ENCODE measurements around the gene KCNA4.
A peak's percentile ranks its signal among the peaks of the same experiment; 100 is the strongest.
"Not testable (repeated sequence)": the region's sequence is repeated elsewhere in the genome, so short reads cannot be mapped to it uniquely, and the experiment has no call there.

The KCNA4 gene

DNA sequence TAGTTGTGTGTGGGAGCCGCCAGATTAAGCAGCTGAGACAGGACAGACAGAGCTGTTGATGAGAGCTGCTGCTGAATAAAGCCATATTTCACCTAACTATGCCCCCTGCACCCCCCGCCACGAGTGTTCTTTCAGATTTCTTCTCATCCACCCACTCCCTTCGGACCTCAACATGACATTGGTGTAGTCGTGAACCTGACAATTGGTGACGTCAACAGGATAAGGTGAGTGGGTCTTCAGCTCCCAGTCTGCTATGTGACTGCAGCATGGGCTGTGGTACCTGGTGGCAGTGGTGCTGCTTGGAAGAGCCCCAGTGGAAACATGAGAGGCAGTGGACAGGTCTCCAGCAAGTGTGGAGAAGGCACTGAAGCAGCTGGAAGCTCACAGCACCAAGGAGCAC lies 28.3 kb upstream of the KCNA4 start:
- DNase-seq (ENCODE audit: low read depth), result no peak
- no peak overlapping the region for H3K4me3 ChIP-seq (replicated peaks; ENCODE audit: low read depth, low read length)
- TF ChIP-seq, protein P1, sequence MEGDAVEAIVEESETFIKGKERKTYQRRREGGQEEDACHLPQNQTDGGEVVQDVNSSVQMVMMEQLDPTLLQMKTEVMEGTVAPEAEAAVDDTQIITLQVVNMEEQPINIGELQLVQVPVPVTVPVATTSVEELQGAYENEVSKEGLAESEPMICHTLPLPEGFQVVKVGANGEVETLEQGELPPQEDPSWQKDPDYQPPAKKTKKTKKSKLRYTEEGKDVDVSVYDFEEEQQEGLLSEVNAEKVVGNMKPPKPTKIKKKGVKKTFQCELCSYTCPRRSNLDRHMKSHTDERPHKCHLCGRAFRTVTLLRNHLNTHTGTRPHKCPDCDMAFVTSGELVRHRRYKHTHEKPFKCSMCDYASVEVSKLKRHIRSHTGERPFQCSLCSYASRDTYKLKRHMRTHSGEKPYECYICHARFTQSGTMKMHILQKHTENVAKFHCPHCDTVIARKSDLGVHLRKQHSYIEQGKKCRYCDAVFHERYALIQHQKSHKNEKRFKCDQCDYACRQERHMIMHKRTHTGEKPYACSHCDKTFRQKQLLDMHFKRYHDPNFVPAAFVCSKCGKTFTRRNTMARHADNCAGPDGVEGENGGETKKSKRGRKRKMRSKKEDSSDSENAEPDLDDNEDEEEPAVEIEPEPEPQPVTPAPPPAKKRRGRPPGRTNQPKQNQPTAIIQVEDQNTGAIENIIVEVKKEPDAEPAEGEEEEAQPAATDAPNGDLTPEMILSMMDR (IDR thresholded peaks at IDR 0.05; ENCODE audit: low read length, missing control alignments), result no peak

DNA sequence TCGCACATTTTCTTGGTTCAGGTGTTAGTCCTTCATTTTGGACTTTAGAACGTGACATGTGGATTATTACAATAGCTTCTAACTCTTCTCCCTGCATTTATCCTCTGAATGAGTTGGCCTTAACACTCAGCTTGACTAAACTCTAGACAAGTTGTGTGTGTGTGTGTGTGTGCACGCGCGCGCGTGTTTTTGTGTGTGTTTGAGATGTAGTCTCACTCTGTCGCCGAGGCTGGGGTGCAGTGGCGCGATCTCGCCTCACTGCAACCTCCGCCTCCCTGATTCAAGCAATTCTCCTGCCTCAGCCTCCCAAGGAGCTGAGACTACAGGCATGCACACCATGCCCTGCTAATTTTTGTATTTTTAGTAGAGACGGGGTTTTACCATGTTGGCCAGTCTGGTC lies 24.3 kb upstream of the KCNA4 start:
- DNase-seq (ENCODE audit: low read depth), result no peak
- TF ChIP-seq, protein P1 (IDR thresholded peaks at IDR 0.05; ENCODE audit: low read length, missing control alignments), result no peak
- no peak overlapping the region for H3K4me3 ChIP-seq (replicated peaks; ENCODE audit: low read depth, low read length)

DNA sequence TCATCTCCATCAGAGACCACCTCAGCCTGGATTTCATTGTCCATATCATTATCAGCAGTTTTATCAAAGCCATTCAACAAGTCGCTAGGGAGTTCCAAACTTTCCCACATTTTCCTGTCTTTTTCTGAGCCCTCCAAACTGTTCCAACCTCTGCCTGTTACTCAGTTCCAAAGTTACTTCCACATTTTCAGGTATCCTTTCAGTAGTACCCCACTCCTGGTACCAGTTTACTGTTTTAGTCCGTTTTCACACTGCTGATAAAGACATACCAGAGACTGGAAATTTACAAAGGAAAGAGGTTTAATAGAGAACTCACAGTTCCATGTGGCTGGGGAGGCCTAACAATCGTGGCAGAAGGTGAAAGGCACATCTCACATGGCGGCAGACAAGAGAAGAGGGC lies 17.9 kb upstream of the KCNA4 start:
- not testable (repeated sequence) for H3K4me3 ChIP-seq (replicated peaks; ENCODE audit: low read depth, low read length); DNase-seq (ENCODE audit: low read depth)

DNA sequence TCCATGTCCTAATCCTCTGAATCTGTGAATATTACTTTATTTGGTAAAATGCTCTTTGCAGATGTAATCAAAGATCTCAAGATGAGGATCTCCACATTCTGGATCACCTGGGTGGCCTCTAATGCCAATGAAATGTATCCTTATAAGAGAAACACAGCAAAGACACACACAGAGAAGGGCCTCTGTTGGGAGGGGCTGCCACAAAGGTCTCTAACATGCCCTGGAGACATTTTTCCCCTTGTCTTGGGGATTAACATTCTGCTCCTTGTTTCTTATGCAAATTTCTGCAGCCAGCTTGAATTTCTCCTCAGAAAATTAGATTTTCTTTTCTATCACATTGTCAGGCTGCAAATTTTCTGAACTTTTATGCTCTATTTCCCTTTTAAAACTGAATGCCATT lies 17.3 kb upstream of the KCNA4 start:
- not testable (repeated sequence) for H3K4me3 ChIP-seq (replicated peaks; ENCODE audit: low read depth, low read length); DNase-seq (ENCODE audit: low read depth)

DNA sequence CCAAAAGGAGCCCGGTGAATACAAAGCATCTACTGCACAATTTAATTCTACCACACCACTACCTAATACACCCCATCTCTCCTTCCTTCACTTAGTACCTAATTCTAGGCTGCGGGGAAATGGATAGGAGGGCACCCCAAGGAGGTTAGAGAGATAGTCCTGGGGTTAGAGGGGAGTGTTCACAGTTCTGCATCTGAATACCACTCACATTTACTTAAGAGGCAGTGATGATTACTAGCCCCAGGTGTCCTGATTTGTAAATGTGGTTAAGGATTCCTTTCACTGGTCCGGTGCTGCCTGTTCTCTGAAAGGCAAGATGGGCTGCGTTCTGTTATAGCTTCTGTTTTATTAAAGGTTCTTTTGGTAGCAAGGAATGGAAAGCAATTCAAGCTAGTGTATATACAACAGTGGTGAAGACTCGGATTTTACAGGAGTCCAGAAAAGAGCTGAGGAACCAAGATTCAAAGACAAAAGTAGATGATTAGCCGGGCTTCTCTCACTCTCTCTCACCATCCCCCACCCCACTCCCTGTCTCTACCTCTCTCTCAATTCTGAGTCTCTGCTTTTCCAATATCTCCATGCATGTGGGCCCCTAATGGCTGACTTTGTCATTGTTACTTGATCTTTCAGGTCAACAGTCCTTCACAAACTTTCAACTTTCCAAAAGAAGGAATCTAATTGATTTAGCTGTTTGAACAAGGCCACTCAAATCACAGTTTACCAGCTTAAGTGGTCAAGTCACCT lies 8.7 kb upstream of the KCNA4 start:
- TF ChIP-seq, protein P1 (IDR thresholded peaks at IDR 0.05; ENCODE audit: low read length, missing control alignments), result no peak
- no peak for DNase-seq (ENCODE audit: low read depth)
- H3K4me3 ChIP-seq (replicated peaks; ENCODE audit: low read depth, low read length), result no peak overlapping the region

DNA sequence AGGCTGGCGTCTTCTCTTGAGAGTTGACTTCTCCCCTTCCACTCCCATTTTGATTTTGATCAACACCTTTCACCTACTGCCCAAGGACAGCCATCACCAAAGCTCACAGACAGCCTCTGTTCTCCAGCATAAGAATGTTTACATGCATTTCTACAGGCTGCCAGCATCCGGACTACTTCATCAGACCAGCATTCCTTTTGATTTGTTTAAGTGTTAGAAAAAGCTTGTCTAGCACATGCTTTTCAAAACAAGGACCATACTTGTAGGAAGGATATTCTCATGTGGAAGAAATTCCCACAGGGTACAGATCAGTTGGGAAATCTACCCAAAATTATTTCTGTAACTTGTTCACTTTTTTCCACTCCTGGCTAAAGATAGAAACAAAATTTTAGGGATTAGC lies 6.2 kb upstream of the KCNA4 start:
- TF ChIP-seq, protein P1 (IDR thresholded peaks at IDR 0.05; ENCODE audit: low read length, missing control alignments), result no peak
- H3K4me3 ChIP-seq (replicated peaks; ENCODE audit: low read depth, low read length), result no peak overlapping the region
- DNase-seq (ENCODE audit: low read depth), result peak; percentile 3

DNA sequence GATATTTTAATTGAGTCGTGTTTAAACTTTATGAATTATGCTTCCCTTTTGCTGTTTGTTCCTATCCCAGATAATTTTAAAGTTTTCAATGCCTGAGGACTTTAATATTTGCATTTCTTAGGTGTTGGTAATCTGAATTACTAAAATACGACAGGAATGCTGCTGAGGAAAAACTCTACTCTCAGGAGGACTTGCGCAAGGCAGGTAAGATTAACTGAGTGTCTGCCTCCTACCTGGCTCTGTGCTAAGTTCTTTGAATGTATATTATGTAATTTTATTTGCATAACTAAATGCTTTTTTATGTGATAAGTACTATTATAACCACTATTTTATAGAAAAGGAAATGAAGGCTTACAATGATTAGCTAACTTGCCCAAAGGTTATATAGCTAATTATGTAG lies 2.7 kb upstream of the KCNA4 start:
- TF ChIP-seq, protein P1 (IDR thresholded peaks at IDR 0.05; ENCODE audit: low read length, missing control alignments), result no peak
- no peak for DNase-seq (ENCODE audit: low read depth)

DNA sequence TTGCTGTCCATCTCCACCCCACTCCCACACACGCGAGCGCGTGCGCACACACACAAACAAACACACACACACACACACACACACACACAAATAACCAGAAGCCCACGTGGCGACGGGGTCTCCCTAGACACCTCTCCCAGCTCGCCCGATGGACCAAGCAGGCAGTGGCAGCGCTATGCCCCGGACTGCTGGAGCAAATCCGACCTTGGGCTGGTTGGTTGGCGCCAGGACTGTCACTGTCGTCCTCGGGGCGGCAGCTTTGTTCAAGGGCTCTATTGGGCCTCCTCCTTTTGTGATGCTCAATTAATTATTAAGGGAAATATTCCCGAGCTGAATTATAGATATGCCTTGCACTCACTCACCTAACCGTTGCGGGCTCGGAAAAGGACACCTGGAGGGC lies 1.7 kb upstream of the KCNA4 start:
- TF ChIP-seq, protein P1 (IDR thresholded peaks at IDR 0.05; ENCODE audit: low read length, missing control alignments), result no peak
- no peak for DNase-seq (ENCODE audit: low read depth)
- no peak overlapping the region for H3K4me3 ChIP-seq (replicated peaks; ENCODE audit: low read depth, low read length)

More for the DNA sequence above, 2.7 kb upstream of the KCNA4 start:
- H3K4me3 ChIP-seq (replicated peaks; ENCODE audit: low read depth, low read length), result no peak overlapping the region

All from fibroblast of pulmonary artery (primary cell).